Measurements from ENCODE around the gene IL5. TPM values are rescaled to one million over a fixed set of nuclear protein-coding genes. Genes with fewer than 3 reads are reported as not detected.

Gene IL5
- total RNA-seq, 4 donors from 2014 or later, result not detected

GRCh38 chr5:132498686-132499271 lies 44.5 kb downstream of the IL5 start:
- Histone ChIP-seq H3K36me3 (no peaks in the 10 kb centered on the region), H3K27me3 (no peaks in the 10 kb centered on the region), H3K4me1 (peaks cover 29 to 71% (median 36%) of the 10 kb centered on the region in 3 donors), H3K9me3 (no peaks in the 10 kb centered on the region), H3K27ac (peak overlapping the region; percentile 90 to 99 (median 96)), H3K4me3 (no peak overlapping the region)
- TF ChIP-seq CTCF (IDR thresholded peaks at IDR 0.05) (no peak), POLR2A (IDR thresholded peaks at IDR 0.05) (no peak)
- no peak for DNase-seq
- intact Hi-C loops (cut with DNase I), result loop anchor here (10.0 kb wide), 1 partner anchor 244 kb away; the partner anchor contains the start of gene PDLIM4
- 78 to 80% methylated on average over 4 of the region's 4 CpGs for WGBS, 2 donors

- intact Hi-C loops (cut with DNase I), result loop anchor here (10.0 kb wide), 1 partner anchor 243 kb away; the partner anchor contains the start of gene PDLIM4
- Histone ChIP-seq H3K36me3 (no peaks in the 10 kb centered on the region), H3K27me3 (no peaks in the 10 kb centered on the region), H3K9me3 (no peaks in the 10 kb centered on the region), H3K4me3 (no peak overlapping the region), H3K27ac (peak overlapping the region; percentile 90 to 99 (median 96)), H3K4me1 (peaks cover 29 to 72% (median 36%) of the 10 kb centered on the region in 3 donors)
- TF ChIP-seq CTCF (IDR thresholded peaks at IDR 0.05), result no peak
- 17 to 29% methylated on average over 1 to 3 of the region's 3 CpGs for WGBS, 2 donors
- DNase-seq, result no peak
These were observed 45.2 kb downstream of the IL5 start for GRCh38 chr5:132498152-132498551.

- DNase-seq, result no peak
- no peaks in the 10 kb centered on the region for H3K36me3 ChIP-seq
- H3K27ac ChIP-seq, result peak overlapping the region; percentile 90 to 99 (median 96)
- H3K27me3 ChIP-seq, result no peaks in the 10 kb centered on the region
- 13 to 22% methylated on average over 4 to 5 of the region's 6 CpGs for WGBS, 2 donors
- intact Hi-C loops (cut with DNase I), result loop anchor here (10.0 kb wide), 1 partner anchor 243 kb away; the partner anchor contains the start of gene PDLIM4
- peaks cover 29 to 71% (median 36%) of the 10 kb centered on the region in 3 donors for H3K4me1 ChIP-seq
- H3K4me3 ChIP-seq, result peak overlapping the region; percentile 64 to 87 (median 84)
- H3K9me3 ChIP-seq, result no peaks in the 10 kb centered on the region
- no peak for TF ChIP-seq POLR2A (IDR thresholded peaks at IDR 0.05)
These were observed 45.8 kb downstream of the IL5 start for GRCh38 chr5:132497488-132497997.

GRCh38 chr5:132496631-132497487 lies 46.5 kb downstream of the IL5 start:
- Histone ChIP-seq H3K4me3 (peak overlapping the region; percentile 64 to 87 (median 84)), H3K4me1 (peaks cover 35 to 74% (median 40%) of the 10 kb centered on the region in 3 donors), H3K27me3 (no peaks in the 10 kb centered on the region), H3K9me3 (no peaks in the 10 kb centered on the region), H3K36me3 (no peaks in the 10 kb centered on the region), H3K27ac (peak overlapping the region; percentile 90 to 99 (median 96))
- intact Hi-C loops (cut with DNase I), result loop anchor here (10.0 kb wide), 1 partner anchor 242 kb away; the partner anchor contains the start of gene PDLIM4
- TF ChIP-seq CTCF (IDR thresholded peaks at IDR 0.05) (no peak), POLR2A (IDR thresholded peaks at IDR 0.05) (peak in 1 of 4 donors; percentile 55)
- peak; percentile 52 for DNase-seq
- WGBS, 2 donors, result 0 to 7% methylated on average over 4 to 8 of the region's 62 CpGs

GRCh38 chr5:132496191-132496630 lies 47.1 kb downstream of the IL5 start:
- H3K4me1 ChIP-seq, result peaks cover 41 to 74% (median 46%) of the 10 kb centered on the region in 3 donors
- intact Hi-C loops (cut with DNase I), result loop anchor here (10.0 kb wide), 1 partner anchor 241 kb away; the partner anchor contains the start of gene PDLIM4

More at GRCh38 chr5:132496191-132496630, 47.1 kb downstream of the IL5 start:
- Histone ChIP-seq H3K4me3 (peak overlapping the region; percentile 64 to 87 (median 84)), H3K36me3 (no peaks in the 10 kb centered on the region), H3K9me3 (no peaks in the 10 kb centered on the region), H3K27ac (peak overlapping the region; percentile 90 to 99 (median 96)), H3K27me3 (no peaks in the 10 kb centered on the region)
- 0% methylated on average over 4 of the region's 18 CpGs; no CpG with 5 or more reads in 1 of the 2 donors for WGBS, 2 donors
- no peak for TF ChIP-seq POLR2A (IDR thresholded peaks at IDR 0.05)
- no peak for TF ChIP-seq CTCF (IDR thresholded peaks at IDR 0.05)
- DNase-seq, result peak; percentile 75
